Epithelial cell of esophagus (primary cell): Measurements from ENCODE around the gene GPR65.

Source experiments
- DNase-seq: peaks from one replicate; pipeline ENCODE4 v3.0.0; 2010; ENCODE audit warnings: low read depth
- H3K4me3 ChIP-seq: 2 replicates; pipeline ENCODE4 v1.5.1; 2011; ENCODE audit warnings: mild to moderate bottlenecking, low read length, control low read depth
- CTCF ChIP-seq: IDR thresholded peaks from 2 replicates; pipeline ENCODE4 v1.5.1; 2011; ENCODE audit warnings: low read depth, mild to moderate bottlenecking, low read length, control low read depth, inconsistent platforms; ENCODE audit not compliant: insufficient read depth; ENCODE audit errors: missing control alignments

The GPR65 gene

GRCh38 chr14:88025313-88025712, 20.4 kb downstream of the GPR65 start:
- DNase-seq, result no peak
- H3K4me3 ChIP-seq, result no peak overlapping the region
- no peak for TF ChIP-seq CTCF

GRCh38 chr14:88026890-88027289, 22.0 kb downstream of the GPR65 start:
- no peak overlapping the region for H3K4me3 ChIP-seq
- DNase-seq, result no peak
- TF ChIP-seq CTCF, result no peak

GRCh38 chr14:88029500-88029899, 24.6 kb downstream of the GPR65 start:
- DNase-seq, result no peak
- no peak overlapping the region for H3K4me3 ChIP-seq
- TF ChIP-seq CTCF, result no peak

GRCh38 chr14:88030079-88030478, 25.1 kb downstream of the GPR65 start:
- no peak for DNase-seq
- no peak overlapping the region for H3K4me3 ChIP-seq
- no peak for TF ChIP-seq CTCF

- TF ChIP-seq CTCF, result no peak
- H3K4me3 ChIP-seq, result no peak overlapping the region
- no peak for DNase-seq
Observed at GRCh38 chr14:88030892-88031291, 26.0 kb downstream of the GPR65 start.

- DNase-seq, result no peak
- H3K4me3 ChIP-seq, result no peak overlapping the region
- no peak for TF ChIP-seq CTCF
Observed at GRCh38 chr14:88032373-88032772, 27.4 kb downstream of the GPR65 start.

- DNase-seq, result no peak
- TF ChIP-seq CTCF, result no peak
- no peak overlapping the region for H3K4me3 ChIP-seq
Observed at GRCh38 chr14:88034076-88034475, 29.1 kb downstream of the GPR65 start.
